Ecto neural progenitor cell (in vitro differentiated cells): ENCODE measurements around the gene MYH9.

ENCODE experiments used
- DNase-seq: peaks from one replicate; pipeline ENCODE4 v3.0.0-alpha.2; 2018; ENCODE audit warnings: low spot score

MYH9 gene

DNA sequence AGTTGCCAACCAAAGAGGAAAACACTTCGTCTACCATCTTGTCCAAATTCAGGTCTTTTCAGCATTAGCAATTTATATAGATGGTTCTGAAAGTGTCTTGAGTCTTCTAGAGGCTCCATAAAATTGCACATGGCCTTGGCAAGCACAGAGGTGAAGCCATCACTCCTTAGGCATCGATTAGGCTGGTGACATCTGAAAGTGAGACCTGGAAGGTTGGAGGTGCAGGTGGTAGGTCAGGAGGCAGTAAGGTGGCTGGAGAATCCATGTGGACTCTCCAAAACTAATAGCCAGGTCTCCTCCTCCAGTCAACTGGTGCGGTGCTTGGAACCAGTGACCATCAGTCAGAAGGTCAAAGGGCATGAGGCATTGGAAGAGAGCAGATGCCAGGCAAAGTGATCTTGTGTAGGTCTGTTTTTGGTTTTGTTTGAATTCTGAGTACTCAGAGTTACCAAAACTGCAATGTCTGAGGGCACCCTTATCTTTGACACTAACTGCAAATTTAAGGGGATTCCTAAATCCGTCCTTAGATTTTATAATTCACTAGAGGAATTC is 141.9 kb downstream of the MYH9 start:
- DNase-seq, result no peak

DNA sequence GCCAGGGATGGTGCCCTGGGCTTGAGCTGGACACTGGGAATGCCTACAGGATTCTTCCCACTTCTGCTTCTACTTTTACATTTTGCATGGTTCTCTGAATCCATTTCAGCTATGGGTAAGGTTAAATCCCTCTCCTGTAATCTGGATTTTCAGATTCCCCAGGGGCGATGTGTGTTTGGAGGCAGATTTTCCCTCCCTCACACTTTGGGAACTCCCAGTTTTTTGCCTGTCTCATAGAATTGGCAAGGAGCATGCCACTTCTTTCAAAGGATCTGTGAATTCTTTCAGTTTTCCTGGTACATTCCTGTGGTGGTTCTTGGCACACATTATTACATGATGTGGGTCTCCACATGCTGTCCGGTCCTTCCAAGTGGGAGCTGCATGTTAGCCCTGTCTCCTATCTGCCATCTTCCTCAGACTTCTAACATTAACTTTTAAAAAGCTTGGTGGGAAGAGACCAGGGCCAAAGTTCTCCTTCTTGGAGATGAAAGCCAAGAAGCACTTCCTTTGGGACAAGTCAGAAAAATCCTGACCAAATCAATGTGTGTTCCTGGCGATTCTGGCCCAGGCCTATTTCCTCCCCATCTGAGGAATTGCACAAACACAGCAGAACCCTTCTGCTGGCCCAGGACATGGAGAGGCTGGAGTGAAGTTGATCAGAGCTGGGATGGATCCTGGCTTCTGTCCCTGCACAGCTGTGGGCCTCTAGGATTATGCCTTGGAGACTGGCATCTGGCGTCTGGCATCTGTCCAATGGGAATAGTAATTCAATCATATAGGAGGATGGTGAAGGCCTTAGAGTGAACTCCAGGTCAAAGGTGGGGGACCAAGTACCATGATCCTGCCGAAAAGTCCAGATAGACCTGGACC is 143.0 kb downstream of the MYH9 start:
- DNase-seq, result no peak

DNA sequence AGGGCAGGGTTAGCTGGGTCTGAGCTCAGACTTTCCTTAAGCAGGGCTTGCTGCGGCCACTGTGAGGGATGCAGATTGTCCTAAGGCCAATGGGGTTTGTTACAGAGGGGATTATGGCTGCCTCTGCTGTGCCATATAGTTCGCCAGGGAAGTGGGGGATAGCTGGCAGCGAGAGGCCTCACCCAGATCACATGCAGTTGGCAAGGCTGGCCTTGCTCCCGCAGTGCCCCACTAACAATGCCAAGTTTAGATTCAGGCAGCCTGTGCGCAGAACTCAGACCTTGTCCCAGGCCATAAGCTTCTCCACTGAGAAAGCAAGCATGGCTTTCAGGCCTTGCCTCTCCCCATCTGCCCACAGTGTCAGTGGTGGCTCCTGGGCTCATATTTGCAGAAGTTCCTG is 143.8 kb downstream of the MYH9 start:
- no peak for DNase-seq

DNA sequence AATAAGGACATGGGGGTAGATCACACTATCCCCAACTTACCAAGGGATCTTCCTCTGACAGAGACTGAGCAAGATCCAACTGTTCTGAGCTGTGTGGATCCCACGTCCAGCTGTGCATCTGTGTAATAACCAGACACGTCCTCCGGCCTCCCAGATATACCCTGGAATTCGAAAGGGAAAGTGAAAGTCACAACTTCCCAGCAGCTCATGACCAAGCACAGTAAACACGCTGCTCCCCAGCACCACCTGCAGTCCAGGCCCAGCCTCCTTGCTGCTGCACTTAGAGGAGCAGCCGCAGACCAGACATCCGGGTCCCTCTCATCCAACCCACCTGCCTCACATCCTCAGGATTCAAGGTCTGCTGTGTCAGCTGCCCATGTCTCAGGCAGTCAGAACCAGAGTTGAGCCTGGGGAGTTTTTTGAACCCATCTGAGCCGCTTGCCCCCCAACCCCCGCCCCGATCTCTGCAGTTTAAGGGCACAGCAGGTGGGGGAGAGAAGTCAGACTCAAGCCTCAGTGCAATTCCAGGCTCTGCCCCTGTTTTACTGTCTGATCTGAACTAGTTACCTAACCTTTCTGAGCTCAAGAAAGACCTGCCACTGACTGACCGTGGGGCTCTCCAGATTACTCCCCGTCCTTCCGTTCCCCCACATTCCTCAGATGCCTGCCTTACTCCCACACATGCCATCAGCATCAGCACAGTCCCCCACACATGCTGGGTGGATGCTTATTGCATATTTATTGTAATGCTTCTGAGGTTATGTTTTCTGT is 148.2 kb downstream of the MYH9 start, which contains the start of gene APOL2:
APOL2 (minus strand) TSS at position 127 of the 771 bp plus-strand sequence. CDS start 6,365 bp downstream, outside the sequence.
- peak; percentile 84 for DNase-seq

DNA sequence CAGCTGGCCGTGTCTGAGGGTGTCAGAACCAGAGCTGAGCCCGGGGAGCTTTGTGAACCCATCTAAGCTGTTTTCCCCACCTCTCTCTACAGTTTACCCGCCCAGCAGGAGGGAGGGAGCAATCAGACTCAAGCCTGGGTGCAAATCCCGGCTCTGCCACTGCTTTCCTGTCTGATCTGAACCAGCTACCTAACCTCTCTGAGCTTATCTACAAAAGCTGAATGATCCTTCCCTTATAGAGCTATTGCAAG is 148.7 kb downstream of the MYH9 start:
- DNase-seq, result no peak

DNA sequence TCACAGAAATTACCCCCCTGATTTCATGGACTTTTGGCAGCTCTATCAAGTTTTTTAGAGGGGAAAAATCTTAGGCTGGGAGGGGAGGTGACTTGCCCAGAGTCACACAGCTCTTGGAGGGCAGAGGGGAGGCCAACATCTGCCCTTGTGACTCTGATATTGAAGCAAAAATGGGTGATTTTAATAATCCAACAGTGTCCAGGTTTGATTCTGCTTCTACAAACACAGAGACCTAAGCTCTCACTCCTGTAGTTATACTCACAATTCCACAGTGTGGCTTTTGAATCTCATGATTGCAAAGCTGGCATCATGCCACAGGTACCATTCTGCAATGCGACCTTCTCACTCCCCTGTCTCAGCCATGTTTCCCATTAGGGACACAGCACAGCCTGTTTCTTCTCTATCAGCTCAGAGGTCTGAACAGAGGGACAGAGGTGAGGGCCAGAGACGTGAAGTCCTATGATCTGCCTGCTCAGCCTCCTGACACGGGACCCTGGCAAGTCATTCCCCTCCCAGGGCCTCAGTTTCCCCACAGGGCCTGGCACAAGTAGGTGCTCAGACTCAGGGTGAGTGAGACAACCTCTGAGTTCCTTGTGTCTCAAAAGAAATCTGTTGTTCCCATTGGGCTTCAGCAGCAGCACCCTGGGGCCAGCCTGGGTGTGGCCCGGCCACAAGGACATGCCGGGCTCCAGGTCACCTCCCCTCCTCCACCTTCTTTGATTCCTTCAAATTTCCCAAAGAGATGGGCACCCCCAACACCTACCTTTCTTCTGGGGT is 149.2 kb downstream of the MYH9 start:
- DNase-seq, result no peak

DNA sequence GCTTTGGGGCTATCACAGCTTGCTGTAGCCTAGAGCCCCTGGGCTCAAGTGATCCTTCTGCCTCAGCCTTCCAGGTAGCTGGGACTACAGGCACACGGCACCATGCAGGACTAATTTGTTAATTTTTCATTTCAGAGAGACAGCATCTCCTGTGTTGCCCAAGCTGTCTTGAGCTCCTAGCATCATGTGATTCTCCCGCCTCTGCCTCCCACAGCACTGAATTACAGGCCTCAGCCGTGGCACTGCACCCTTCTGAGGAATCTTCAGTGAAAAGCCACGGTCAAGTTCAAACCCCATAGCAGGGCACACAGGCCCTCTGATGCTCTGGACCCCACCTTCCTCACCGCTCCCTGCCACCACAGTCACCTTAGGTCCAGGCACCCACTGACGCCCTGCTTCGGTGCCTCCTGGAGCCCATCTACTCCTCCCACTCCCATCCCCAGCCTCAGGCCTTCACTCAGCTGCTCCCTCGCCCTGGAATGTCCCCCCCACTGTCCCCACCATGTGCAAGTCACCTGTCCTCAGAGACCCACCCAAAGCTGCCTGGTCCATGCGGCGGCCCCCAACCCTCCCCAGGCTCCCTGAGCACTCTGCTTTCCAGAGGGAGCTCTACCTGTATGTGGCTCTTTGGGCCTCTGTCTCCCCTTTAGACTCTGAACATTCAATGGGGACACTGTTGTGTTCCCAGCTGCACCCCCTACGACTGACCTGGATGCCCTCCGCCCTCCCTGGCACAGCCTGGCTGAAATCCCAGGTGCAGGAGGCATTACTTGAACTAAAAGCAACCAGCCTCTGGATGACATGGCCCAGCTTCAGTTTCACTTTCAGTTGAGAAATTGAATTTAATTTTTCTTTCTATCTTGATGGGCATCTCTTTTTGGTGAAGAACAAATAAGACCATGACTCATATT is 150.1 kb downstream of the MYH9 start:
- no peak for DNase-seq

DNA sequence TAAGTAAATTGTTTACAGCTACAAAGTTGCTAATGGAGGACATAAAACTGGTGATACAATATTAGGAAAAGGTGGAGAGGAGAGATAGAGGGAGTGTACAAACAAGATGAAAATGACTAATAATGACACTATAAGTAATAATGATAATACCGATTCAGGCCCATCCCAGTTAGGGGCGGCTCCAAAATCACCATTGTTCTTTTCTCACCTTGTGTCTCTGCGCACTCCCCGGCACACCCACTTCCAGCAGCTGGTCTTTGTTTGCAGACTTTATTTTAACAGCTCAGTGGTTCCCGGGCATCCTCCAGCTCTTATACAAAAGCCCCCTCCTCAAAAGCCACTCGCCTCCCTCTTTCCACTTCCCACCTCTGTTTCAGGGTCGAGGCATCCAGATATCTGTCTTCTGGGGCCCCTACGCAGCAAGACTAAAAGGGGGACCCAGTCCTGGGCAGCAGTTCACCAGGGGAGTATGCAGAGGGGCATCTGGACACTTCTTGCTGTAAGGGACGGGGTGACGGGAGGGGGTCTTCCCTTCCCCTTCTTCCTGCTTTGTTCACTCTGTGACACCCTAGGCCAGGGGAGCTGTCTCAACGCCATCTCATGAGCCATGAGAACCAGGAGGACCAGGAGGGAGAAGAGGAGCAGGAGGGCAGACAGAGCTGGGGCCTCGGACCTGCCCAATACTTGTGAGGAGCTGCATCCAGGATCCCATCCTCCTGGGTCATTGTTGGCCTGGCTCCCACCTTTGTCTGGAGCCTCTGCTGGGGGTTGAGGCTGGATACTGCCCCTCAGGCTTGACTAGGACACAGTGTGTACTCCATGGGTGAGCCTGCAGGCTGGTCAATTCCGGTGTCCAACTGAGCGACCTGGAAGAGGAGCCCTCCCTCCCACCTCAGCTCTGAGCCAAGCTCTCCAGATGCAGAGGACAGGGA is 151.1 kb downstream of the MYH9 start:
- DNase-seq, result no peak

DNA sequence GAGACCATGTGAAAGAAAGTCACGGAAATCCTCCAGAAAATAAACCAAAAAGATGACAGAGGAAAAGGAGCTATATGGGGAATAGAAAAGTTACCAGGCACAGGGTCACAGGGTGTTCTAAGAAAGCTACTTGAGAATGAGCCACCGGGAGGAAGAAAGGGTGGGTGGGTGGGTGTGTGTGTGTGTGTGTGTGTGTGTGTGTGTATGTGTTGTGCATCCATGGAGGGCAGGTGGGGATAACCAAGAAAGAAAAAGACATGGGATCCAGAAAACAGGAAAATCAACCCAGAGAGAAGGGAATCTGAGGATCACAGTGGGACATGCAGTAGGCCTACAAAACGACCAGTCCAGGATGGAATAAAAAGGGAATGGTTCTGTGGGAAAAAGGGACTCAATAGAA is 152.2 kb downstream of the MYH9 start:
- DNase-seq, result no peak

DNA sequence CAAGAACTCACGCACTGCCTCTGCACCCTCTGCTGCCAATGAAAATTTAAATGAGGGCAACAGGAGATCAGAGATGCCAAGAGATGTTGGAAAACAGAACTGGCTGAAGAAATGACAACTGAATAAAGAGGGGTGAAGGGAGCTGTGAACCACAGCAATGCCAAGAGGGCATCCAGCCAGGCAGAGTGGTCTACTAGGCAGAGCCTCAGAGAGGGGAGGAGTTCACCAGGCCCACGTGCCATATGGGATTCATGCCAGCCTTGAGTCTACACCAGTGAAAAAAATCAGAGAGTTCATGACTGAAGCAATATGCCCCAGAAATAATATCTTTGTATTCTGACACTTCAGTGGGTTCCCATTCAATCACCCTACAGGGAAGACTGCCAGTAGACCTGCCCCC is 152.8 kb downstream of the MYH9 start:
- no peak for DNase-seq

DNA sequence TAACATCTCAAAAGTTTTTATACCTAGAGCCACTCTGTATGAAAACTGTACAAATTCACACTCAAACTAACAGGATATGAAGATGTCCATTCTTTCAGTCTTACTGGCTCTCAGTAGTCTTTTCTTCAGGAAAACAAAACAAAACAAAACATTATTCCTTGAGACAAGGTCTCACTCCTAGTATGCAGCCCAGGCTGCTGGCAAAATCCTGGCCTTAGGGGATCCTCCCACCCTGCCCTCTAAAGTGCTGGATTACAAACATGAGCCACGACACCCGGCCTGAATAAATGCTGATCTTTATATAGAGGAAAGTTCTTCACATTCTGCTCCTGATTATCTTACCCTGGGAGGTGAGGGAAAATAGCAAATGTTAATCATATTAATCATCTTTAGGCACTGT is 153.6 kb downstream of the MYH9 start:
- DNase-seq, result no peak

DNA sequence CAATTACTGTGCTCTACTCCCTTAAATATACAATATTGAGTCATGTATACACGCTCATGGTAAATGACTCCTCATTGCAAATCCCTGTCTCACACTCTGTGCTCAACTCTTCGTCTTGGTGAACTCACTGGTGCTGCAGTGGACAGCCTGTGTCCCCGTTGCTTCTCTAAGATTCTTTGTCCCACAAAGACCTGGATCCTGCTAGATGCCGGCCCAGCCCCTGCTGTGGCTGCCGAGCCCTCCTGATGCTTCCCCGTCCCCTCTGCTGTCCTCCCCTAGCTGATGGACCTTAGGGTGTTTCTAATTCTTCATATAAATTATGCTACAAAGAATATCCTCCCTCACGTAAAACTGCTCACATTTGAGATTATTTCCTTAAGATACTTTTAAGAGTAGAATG is 154.0 kb downstream of the MYH9 start:
- DNase-seq, result no peak

DNA sequence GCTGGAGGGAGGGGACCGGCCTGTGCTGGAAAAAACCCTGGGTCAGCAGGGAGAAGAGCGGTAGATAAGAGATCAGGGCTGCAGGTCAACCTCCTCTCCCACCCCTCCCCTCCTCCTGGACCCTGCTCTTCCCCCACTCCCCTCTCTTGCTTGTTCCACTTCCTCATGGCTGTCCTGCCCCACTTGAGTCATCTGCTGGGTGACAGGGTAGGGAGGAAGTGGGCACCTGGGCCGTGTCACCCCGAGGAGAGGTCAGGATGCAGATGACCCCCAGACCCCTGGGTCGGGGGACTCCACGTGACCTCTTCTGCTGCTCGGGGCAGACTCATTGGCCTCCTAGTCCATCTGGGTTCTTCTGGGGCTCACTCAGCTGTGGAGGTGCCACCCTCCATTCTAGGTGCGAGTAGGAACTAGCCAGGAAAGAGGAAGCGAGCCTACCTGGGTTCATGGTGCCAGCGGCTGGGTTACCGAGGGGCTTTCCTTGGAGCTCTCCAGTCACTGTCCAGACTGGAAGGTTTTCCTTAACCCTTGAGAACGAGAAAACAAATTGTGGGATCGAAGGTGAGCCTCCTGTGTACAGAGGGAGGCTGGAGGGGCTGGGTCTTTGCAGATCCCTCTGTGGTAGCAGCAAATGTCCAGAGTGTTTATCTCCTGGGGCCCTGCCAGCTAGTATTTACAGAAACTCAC is 154.9 kb downstream of the MYH9 start:
- DNase-seq, result no peak
